Mucosa of gallbladder (tissue), 1 donor: ENCODE results near the gene TIMP1. TPM values are rescaled to one million over a fixed set of nuclear protein-coding genes. Genes with fewer than 3 reads are reported as not detected.

Experiments used
- DNase-seq: peaks from one replicate; pipeline ENCODE4 v3.0.0-alpha.2; 2020; ENCODE audit warnings: low spot score
- total RNA-seq: library from RNA; stranded (reverse); gene quantifications from one replicate; pipeline ENCODE4 v1.2.1, GENCODE V29; 2021
- donor health status: DM: no; HTN: no; CAD: no.

Gene TIMP1
- total RNA-seq, 1 donor from 2014 or later, result 574 TPM

DNA sequence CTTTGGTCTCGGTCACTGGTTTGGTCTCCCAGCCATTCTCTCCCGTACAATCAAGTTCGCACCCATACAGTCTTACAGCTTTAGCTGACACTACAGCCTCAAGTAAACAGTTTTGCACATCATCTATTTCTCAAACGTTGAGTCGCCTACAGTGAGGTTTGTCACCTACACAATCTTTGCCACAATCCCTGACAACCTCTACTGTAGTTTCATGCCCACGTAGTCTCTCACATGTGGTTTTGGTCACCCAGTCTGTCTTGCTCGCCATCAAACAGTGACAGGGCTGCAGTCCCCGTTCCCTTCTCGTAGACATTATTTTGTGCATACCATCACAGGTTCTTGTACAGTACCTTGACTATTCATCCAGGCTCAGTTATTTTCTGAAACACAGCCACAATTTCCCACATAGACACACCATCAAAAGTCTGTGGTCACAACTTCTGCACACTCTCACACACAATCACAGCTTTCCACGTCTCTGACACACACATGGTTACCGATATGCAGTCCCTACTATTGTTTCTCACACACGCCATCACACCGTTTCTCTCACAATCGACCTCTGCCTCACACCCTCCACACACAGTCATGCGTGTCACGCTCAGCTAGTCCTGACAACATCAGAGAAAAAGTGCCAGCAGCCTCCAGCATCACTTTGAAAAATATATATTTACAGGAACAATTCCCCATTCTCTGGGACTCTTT, 52.8 kb downstream of the TIMP1 start:
- DNase-seq, result no peak

Other genes with a start within 250 kb of the TIMP1 start
- gene ZNF157, start 211.9 kb upstream of the TIMP1 start, total RNA-seq, result 0.29 TPM
- gene ZNF41, start 99.2 kb upstream of the TIMP1 start, total RNA-seq, result 11.1 TPM
- gene ARAF, start 21.2 kb upstream of the TIMP1 start, total RNA-seq, result 96.5 TPM
- gene SYN1, start 37.4 kb downstream of the TIMP1 start, total RNA-seq, result 0.55 TPM
- 2.4 TPM for gene CFP, start 47.5 kb downstream of the TIMP1 start, total RNA-seq
- 28.7 TPM for gene ELK1, start 68.1 kb downstream of the TIMP1 start, total RNA-seq
- gene UXT, start 76.7 kb downstream of the TIMP1 start, total RNA-seq, result 81.8 TPM